Measurements from ENCODE around the gene HPCAL1.
A peak's percentile ranks its signal among the peaks of the same experiment; 100 is the strongest.

The HPCAL1 gene

DNA sequence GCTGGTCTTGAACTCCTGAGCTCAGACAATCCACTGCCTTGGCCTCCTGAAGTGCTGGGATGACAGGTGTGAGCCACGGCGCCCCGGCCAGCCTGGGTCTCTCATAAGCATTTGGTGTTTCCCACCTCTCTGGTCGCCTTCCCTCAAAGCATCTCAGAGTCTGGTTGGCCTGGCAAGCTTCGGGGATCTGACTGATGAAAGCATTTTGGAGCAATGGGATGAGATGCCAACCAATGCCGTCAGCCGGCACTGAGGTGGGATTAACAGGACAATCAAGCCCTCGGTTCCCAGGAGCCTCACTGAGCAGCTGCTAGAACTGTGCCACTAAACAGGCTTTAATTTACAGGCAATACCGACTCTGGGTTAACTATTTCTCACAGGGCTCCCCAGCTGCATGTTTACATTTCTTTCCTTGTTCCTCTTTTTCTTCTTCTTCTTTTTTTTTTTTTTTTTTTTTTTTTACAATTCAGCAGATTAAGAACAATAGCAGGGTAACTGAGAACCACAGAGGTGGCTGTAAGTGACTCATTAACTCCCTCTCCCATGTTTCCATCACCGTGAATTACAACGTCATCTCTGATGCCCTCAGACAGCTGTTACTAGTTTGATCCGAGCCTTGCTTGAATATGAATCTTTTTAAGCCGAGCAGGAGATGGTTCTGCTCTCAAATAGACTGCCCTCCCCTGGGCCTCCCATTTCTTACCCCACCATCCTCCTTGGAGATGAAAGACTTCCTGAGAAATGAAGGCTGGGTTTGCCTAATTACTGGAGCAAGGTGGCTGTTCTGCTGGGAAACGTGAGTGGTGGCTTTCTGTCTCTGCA is 107.5 kb downstream of the HPCAL1 start:
- DNase-seq = peak; percentile 28

DNA sequence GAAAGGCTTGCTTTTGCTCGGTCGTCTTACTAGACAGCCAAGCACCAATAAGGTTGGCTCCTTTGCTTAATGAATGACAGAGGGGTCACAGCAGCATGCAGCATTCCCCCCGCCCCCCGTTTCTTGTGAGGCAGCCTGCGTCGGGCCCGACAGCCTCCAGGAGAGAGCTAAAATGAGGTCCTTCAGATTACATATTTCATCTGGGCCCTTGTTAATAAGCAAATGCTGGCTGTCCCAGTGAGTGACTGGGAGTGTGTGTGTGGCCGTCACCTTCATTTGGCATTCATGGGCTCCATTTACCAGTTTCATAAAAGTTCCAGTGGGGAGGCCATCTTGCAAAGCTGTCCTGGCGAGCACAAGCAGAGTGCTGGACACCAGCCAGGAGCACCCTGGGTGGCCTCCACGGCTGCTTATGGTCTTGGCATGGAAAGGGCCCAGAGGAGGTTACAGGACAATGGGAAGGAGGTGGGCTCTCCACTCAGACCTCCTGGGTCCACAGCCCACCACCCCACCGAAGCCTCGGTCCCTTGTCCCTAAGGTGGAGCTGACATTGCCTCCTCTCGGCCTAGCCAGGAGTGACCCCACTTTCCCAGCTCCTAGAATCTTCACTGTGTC is 108.2 kb downstream of the HPCAL1 start:
- DNase-seq = no peak

DNA sequence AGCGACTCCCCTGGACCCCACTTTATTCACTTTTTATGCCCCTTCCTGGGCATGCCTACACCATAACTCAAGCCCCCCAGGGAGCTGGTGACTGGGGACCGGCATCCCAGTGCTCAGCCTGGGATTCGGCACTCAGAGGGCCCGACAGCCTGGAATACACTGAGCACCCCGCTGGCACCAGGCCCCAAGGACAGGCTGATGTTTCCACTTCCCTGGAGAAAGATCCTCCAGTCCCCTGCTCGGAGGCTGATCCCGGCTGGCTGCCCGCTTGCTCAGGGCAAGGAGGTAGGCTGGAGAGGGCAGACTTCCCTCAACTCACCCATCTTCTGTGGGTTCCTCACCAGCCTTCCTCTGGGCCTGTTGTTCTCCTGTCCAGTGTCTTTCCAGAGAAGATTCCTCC is 108.9 kb downstream of the HPCAL1 start:
- DNase-seq = no peak

DNA sequence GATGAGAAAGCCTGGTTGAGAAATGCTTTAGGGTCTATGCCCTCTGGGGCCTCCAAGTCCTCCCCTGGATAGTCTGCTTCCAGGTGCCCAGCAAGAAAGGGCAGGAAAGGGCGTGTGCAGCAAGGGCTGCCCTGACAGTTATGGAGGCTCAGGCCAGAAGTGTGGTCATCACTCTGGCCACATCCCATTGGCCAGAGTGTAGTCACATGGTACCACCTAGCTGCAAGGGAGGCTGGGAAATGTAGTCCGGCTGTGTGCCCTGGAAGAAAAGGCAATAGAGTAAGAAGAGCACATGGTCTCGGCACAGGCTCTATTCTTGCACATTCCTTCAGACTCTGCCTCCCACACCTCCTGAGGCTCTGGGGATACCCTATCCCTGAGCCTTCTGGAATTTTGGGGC is 109.7 kb downstream of the HPCAL1 start:
- no peak for DNase-seq

DNA sequence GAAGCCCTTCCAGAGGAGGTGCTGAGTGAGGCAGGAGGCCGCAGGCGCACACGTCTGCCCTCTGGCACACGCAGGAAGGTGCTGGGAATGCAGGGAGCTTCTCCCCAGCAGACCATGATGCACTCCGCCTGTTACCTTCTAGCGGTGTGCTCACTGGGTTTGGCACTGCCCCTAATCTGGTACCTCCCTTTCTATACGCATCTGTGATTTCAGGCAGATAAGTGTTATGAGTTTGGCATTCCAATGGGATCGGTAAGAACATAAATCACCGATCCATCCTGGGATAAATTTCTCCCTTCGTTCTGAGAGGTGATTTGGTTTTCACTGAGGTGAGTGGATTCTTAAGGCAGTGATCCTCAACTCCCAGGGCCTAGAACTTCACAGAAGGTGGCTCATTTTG is 110.8 kb downstream of the HPCAL1 start:
- DNase-seq = peak; percentile 91

DNA sequence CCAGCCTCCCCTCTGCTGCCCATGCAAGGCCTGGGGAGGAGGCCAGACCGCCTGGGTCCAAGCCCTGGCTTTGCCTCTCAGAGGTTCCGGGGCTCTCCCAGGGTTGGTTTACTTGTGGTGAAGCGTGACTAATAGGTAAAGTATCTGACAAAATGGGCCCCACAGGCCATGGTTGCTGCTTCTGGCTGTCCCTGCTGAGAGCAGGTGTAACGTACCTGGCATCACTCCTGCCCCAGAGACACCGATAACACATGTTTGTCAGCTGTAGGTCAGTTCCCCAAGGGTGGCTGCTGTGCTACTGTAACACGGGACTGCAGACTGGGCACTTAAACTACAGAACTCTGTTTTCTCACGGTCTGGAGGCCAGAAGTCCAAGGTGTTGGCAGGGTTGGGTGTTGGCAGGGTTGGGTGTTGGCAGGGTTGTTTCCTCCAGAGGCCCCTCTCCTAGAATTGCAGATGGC is 111.3 kb downstream of the HPCAL1 start:
- DNase-seq = peak; percentile 81

DNA sequence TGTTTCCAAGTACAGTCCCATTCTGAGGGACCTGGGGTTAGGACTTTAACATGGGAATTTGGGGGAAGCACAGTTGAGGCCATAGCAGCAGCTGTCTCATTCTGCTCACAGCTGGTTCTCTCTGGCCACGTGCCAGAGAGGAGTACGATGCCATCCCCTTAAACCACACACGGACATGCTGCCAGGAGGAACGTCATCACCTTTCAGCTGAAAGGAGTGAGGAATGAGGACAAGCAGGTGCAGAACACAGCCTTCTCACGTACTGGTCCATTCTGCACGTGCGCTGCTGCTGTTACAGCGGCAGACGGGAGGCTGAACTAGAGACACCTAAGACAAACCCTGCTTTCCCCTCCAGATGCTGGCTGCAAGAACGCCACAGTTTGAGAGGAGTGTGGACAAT is 111.9 kb downstream of the HPCAL1 start:
- DNase-seq = no peak

DNA sequence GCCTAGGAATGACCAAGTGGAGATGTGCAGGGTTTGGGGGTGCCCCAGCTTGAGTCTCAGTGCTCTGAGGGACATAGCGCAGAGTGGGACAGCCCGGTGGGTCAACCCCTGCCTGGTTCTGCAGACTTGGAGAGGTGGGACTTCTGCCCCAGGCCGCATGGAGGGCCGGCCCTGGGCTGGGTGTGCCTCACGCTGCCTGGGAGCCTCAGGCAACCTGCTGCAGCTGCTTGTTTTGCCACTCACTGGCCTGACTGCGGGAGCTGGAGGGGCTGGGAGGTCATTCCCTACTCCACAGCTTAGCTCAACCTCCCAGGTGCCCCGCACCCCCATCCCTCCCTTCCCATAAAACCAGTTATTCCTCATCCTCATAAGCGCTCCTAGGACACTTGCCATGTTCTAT is 112.3 kb downstream of the HPCAL1 start:
- no peak for DNase-seq

DNA sequence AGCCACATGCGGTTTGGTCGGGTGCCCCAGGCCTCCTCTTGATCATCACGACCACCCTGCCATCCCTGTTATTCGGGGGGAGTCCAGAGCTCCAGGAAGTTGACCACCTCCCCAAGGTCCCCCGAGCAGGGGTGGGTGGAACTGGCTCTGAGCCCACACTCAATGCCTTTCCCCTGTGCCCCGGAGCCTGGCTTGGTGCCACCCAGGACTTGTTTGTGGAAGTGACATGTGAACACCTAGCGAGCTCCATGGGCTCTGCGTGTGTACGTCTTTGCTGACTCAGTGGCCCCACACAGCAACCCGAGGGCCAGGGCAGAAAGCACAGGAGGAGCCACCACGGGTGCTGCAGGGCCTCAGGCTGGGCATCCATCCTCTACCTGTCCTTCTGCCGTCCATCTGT is 112.9 kb downstream of the HPCAL1 start:
- DNase-seq = no peak

DNA sequence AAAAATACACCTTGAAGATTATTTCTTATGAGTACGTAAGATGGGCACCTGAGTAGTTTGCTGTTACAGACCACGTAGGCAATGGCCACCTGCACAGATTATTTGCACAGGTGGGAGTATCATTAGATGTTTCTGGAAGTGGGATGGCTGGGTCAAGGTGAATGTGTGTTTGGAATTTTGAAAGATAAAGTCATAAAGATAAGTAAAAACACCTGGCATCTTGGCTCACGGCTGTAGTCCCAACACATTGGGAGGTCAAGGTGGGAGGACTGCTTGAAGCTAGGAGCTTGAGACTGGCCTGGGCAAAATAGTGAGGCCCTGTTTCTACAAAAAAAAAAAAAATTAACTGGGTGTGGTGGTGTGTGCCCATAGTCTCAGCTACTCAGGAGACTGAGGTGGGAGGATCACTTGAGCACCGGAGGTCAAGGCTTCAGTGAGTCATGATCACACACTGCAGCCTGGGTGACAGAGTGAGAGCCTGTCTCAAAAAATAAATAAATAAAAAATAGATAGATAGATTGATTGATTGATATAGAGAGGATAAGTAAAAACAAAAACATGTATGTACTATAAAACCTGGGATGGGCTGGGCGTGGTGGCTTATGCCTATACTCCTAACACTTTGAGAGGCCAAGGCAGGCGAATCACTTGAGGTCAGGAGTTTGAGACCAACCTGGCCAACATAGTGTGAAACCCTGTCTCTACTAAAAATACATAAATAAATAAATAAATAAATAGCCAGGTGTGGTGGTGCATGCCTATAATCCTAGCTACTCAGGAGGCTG is 115.0 kb downstream of the HPCAL1 start:
- peak; percentile 27 for DNase-seq

DNA sequence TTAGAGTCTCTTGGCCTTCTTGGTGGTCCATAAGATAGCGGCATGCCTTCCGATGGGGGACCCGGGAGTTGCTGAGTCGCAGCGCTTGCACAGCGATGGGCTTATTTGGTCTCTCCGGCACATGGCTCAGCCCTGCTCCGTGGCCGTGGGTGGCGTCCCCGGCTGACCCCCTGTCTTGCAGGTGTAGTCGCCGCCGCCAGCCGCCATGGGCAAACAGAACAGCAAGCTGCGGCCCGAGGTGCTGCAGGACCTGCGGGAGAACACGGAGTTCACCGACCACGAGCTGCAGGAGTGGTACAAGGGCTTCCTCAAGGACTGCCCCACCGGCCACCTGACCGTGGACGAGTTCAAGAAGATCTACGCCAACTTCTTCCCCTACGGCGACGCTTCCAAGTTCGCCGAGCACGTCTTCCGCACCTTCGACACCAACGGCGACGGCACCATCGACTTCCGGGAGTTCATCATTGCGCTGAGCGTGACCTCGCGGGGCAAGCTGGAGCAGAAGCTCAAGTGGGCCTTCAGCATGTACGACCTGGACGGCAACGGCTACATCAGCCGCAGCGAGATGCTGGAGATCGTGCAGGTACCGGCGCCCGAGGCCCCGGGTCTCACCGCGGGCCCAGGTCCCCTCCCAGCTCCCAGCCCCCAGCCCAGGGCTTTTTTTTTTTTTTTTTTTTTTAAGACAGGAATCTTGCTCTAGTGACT is 117.0 kb downstream of the HPCAL1 start:
- no peak for DNase-seq

DNA sequence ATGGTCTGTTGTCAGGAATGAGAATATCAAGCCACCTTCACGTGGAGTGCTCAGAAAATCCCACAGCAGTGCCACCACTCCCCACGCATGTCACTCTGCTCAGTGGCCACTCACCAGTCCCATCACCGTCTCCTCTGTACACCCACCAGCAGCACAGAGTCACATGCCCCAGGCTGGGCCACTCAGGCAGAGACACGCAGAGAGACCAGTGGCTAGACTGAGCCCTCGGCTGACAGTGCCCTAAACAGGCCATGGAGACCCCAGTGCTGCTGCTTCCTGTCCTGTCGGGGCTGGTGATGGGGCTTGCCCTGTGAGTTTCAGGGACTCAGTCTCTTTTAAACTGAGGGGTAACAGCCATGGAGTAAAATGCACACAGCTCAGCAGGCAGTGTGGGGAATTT is 119.5 kb downstream of the HPCAL1 start:
- no peak for DNase-seq

DNA sequence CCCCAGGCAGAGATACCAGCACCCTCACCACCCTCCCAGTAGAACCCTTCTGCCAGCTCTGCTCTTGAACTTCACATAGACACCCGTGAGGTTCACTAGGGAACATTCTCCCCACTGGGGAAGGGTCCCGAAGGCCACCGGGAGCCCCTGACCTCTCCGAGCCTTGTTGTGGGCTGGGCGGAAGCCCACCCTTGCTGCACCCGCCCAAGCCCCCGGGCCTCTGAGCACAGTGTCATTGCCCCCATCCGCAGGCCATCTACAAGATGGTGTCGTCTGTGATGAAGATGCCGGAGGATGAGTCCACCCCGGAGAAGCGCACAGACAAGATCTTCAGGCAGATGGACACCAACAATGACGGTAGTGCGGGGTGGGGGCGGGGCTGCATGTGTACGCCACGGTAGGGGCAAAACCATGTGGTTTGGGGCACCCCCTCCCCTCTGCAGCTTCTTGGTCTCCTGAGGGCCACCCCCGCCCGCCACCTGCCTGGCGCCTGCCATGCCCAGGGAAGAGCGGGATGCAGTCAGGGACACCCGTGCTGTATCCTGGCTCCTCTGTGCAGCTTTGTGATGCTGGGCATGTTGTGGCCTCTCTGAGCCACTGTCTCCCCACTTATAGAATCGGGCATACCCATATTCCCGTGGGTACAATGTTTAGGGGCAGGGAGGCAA is 120.2 kb downstream of the HPCAL1 start:
- DNase-seq = no peak

DNA sequence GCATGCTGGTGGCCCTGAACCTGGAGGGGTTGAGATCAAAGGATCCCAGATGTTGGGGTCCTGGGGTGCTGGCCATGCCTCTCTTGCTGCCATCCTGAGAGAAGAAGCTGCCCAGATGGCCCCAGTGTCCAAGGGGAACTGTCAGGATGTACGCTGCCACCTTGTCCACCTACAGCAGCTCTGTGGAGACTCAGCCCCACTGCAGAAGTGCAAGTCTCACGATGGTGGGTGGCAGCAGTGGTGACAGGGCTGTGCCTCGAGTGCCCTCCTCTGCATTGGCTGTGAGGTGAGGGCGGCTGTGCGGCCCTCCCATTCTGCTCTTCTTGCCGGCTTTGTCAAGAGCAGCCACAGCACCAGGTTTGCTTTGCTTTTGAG is 120.7 kb downstream of the HPCAL1 start:
- no peak for DNase-seq

DNA sequence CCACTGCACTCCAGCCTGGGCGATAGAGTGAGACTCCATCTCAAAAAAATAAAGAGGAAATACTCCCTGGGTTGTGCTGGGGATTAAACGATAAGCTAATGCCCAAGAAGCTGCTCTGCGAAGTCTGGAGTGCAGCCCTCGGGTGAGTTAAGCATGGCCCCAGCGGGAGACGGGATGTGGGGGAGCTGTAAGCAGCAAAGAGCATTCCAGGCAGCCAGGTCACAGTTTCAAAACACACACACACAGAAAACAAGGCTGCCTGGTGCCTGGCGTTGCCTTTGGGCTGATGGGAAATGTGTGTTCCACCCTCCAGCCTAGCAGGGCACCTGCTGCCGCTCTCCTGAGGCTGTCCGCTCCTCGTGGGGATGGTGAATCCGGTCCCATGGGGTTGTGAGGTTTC is 121.3 kb downstream of the HPCAL1 start:
- DNase-seq = peak; percentile 97

DNA sequence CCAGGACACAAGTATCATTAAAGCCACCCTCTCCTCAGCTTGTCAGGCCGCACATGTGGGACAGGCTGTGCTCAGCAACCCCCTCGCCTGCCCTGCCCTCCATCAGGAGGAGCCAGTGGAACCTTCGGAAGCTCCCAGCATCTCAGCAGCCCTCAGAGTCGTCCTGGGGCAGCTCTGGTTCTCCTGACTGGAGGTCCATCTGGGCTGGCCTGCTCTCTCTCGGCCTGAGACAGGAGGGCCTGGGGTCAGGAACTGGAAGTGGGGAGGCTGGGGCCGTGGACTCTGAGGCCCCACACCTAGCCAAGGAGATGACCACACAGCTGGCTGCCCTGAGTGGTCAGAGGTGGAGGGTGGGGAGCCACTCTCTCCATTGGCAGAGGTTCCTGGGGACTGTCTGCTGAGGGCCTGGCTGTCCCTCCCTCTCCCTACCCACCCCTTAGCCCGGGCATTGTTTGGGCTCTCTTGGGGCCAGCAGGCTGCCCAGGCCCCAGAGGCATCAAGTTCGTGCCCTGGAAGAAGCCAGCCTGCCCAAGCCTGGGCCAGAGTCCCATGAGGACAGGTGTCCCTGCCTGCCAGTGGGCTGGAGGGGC is 122.3 kb downstream of the HPCAL1 start:
- DNase-seq = no peak

DNA sequence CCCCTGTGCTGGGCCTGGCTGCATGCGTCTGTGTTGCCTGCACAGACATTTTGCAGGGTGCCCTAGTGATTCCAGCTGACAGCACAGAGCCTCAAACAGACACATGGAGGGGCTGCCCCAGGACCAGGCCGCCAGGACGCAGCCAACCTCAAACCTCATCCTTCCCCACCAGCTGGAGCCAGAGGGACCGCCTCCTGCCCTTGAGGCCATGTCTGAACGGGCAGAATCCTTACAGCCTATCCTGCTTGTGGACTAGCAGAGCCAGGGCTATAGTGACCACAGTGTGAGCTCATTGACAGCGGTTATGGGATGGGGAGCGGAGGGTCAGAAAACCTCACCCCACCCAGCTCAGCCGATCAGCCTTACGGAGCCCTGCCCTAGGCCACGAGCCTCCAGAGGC is 123.0 kb downstream of the HPCAL1 start:
- no peak for DNase-seq

DNA sequence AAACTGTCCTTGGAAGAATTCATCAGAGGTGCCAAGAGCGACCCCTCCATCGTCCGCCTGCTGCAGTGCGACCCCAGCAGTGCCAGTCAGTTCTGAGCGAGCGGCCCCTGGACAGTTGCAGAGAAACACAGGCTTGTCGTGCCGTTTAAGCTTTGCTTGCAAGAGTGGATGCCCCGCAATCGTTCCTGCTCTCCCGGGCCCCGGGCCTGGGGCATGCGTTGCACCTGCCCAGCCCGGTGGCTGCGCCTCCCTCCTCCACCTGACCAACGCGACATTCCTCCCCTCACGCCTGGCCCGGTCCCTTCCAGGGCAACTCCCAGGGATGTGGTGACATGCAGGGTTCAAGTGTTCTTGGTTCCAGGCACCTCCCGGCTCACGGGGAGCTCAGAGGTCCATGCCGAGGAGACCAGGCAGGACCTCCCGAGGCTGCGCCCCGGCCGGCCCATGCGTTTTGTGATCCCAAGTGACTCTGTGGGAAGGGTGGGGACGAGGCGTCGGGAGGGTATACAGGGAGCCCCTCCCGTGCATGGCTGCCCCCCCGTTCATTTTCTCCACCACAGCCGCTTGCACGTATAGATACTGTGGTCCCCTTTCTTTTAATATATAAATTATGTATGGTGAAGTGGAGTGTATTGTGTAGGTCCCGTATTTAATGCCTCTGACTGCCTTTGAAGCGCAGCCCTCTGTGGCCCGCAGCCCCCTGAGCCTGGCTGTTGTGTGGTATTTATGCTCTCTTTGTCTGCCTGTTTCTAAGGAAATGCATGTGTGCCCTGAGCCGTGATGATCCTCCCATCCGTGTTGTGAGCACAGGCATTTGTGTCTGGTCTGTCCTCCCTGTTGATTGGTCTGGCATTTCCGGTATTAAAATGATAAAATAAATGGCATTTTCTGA is 124.3 kb downstream of the HPCAL1 start:
- peak; percentile 78 for DNase-seq

DNA sequence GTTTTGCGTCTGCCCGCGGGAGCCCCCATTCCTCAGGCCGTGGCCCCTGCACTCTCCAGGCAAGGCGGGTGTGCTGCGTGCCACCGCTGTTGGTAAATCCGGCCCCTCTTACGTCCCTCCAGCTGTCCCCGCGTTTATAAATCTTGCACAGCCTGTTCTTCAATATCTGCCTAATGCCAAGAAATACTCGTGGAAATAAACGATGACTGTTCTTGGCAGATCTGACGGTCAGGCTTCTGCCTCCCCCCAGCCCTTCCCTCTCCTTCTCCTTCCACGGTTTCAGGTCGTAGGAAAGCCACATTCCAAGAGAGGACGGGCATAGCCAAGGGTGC is 124.9 kb downstream of the HPCAL1 start:
- DNase-seq = no peak

DNA sequence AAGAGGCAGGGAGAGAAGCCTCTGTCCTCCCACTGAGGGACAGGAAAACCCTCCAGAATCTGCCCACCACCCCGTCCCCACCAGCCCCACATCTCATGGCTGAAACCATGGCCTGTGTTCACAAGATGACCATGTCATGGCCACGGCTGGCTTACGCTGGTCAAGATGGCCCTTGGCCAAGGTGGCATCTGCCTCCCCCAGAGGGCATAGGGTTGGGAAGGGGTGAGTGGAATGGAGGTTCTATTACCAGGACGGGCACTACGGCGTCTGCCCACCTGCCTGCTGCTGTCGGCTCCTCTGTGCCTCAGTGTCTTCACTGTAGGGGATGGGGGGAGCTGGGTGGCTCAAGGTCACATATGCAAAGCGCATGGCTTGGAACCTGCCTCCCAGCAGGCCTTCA is 125.7 kb downstream of the HPCAL1 start:
- no peak for DNase-seq

DNA sequence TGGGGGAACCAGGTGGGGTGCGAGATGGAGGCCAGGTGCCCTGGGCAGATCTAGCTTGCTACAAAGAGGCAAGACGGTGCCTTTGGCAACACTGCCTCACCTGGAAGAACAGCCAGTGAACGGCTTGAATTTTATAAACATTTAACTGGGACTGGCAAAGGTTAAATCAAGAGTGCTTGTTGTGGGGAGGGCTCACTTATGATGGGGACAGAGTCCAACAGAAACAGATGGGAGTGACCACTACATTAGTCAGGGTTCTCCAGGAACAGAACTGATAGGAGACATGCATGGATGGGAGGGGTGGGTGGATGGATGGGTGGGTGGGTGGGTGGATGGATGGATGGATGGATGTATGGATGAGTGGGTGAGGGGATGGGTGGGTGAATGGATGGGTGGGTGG is 126.2 kb downstream of the HPCAL1 start:
- no peak for DNase-seq

Data from kidney glomerular epithelial cell (primary cell).